Hepatocyte (in vitro differentiated cells): ENCODE results near the gene KPNB1. TPM values are rescaled to one million over a fixed set of nuclear protein-coding genes. Genes with fewer than 3 reads are reported as not detected.

Source experiments
- DNase-seq: peaks from one replicate; pipeline ENCODE4 v3.0.0-alpha.2; 2016; ENCODE audit warnings: low spot score
- H2AFZ ChIP-seq: fragments of 200-600 bp; sonication (generic); 2 replicates; pipeline ENCODE4 v1.6.0; 2016; ENCODE audit warnings: antibody characterized with exemption, mild to moderate bottlenecking
- H3K27ac ChIP-seq: fragments of 200-600 bp; sonication (generic); 2 replicates; pipeline ENCODE4 v1.5.1; 2016; ENCODE audit warnings: mild to moderate bottlenecking
- H3K27me3 ChIP-seq: fragments of 200-600 bp; sonication (generic); 2 replicates; pipeline ENCODE4 v1.6.1; 2016
- H3K36me3 ChIP-seq: fragments of 200-600 bp; sonication (generic); replicated peaks from 2 replicates; pipeline ENCODE4 v1.5.1; 2016; ENCODE audit warnings: low read depth; ENCODE audit not compliant: insufficient read depth
- H3K4me1 ChIP-seq: fragments of 200-600 bp; sonication (generic); 2 replicates; pipeline ENCODE4 v1.5.1; 2016; ENCODE audit warnings: mild to moderate bottlenecking, moderate library complexity; ENCODE audit not compliant: insufficient read depth
- H3K4me2 ChIP-seq: fragments of 200-600 bp; sonication (generic); 2 replicates; pipeline ENCODE4 v1.6.0; 2016
- H3K4me3 ChIP-seq: fragments of 200-600 bp; sonication (generic); 2 replicates; pipeline ENCODE4 v1.5.1; 2016; ENCODE audit warnings: mild to moderate bottlenecking
- H3K79me2 ChIP-seq: fragments of 200-600 bp; sonication (generic); 2 replicates; pipeline ENCODE4 v1.6.0; 2017; ENCODE audit warnings: mild to moderate bottlenecking
- H3K9me2 ChIP-seq: fragments of 200-600 bp; sonication (generic); replicated peaks from 2 replicates; pipeline ENCODE4 v1.6.0; 2017; ENCODE audit warnings: mild to moderate bottlenecking; ENCODE audit not compliant: insufficient read depth
- H3K9me3 ChIP-seq: fragments of 200-600 bp; sonication (generic); 2 replicates; pipeline ENCODE4 v1.5.1; 2016; ENCODE audit warnings: low read depth, mild to moderate bottlenecking
- H4K20me1 ChIP-seq: fragments of 200-600 bp; sonication (generic); 2 replicates; pipeline ENCODE4 v1.6.0; 2016; ENCODE audit warnings: mild to moderate bottlenecking; ENCODE audit not compliant: insufficient read depth, poor library complexity, severe bottlenecking
- EZH2 ChIP-seq: fragments of 200-600 bp; sonication (generic); IDR thresholded peaks from 2 replicates; pipeline ENCODE4 v1.6.1; 2016; ENCODE audit warnings: antibody characterized with exemption, mild to moderate bottlenecking, borderline replicate concordance
- EZH2phosphoT487 ChIP-seq: fragments of 200-600 bp; sonication (generic); IDR thresholded peaks from one replicate; pipeline ENCODE4 v1.6.1; 2018; ENCODE audit warnings: antibody characterized with exemption, mild to moderate bottlenecking, low read depth, moderate library complexity; ENCODE audit not compliant: unreplicated experiment, severe bottlenecking
- WGBS: methylation state at CpG from one replicate; pipeline ENCODE4 v1.1.6; 2016; ENCODE audit warnings: low lambda C conversion rate; ENCODE audit errors: missing lambda C conversion rate; 5-methylcytosine and 5-hydroxymethylcytosine counted together
- polyA plus RNA-seq: library from polyadenylated mRNA; unstranded; fragments of >200 nt; fragmentation: Nextera tagmentation; extraction: Ambion mirVana; gene quantifications from 2 replicates; pipeline ENCODE4 v1.2.1, GENCODE V29; 2016
- total RNA-seq: library from RNA; depleted of rRNA; stranded (reverse); fragments of >200 nt; gene quantifications from 2 replicates; pipeline ENCODE4 v1.2.3, GENCODE V29; 2014
- TF ChIP-seq, protein P1 (sequence below): fragments of 200-600 bp; sonication (generic); IDR thresholded peaks from 2 replicates; pipeline ENCODE4 v1.5.1; 2016; ENCODE audit warnings: antibody characterized with exemption, mild to moderate bottlenecking; ENCODE audit not compliant: poor library complexity

The KPNB1 gene
- total and polyA plus RNA-seq, 2 experiments from 2014 or later = 59.5 to 194 TPM

- 71% methylated on average over 2 of the region's 2 CpGs for WGBS
- H3K4me2 ChIP-seq = no peak overlapping the region
Observed at GRCh38 chr17:47622180-47622549, 27.6 kb upstream of the KPNB1 start.

GRCh38 chr17:47624727-47625068 is 25.0 kb upstream of the KPNB1 start:
- WGBS = 45% methylated on average over 1 of the region's 1 CpG
- no peak for TF ChIP-seq EZH2
- TF ChIP-seq EZH2phosphoT487 = no peak
- TF ChIP-seq, protein P1, sequence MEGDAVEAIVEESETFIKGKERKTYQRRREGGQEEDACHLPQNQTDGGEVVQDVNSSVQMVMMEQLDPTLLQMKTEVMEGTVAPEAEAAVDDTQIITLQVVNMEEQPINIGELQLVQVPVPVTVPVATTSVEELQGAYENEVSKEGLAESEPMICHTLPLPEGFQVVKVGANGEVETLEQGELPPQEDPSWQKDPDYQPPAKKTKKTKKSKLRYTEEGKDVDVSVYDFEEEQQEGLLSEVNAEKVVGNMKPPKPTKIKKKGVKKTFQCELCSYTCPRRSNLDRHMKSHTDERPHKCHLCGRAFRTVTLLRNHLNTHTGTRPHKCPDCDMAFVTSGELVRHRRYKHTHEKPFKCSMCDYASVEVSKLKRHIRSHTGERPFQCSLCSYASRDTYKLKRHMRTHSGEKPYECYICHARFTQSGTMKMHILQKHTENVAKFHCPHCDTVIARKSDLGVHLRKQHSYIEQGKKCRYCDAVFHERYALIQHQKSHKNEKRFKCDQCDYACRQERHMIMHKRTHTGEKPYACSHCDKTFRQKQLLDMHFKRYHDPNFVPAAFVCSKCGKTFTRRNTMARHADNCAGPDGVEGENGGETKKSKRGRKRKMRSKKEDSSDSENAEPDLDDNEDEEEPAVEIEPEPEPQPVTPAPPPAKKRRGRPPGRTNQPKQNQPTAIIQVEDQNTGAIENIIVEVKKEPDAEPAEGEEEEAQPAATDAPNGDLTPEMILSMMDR = no peak
- H3K4me2 ChIP-seq = no peak overlapping the region

More at GRCh38 chr17:47622180-47622549, 27.6 kb upstream of the KPNB1 start:
- Histone ChIP-seq H3K9me2 (no peaks in the 10 kb centered on the region), H3K36me3 (no peaks in the 10 kb centered on the region), H3K27me3 (no peaks in the 10 kb centered on the region), H3K27ac (peak overlapping the region; percentile 54), H3K79me2 (no peaks in the 10 kb centered on the region), H3K4me1 (peaks cover 8% of the 10 kb centered on the region), H4K20me1 (no peaks in the 10 kb centered on the region), H3K9me3 (no peaks in the 10 kb centered on the region), H2AFZ (no peak overlapping the region), H3K4me3 (no peak overlapping the region)
- TF ChIP-seq EZH2 (no peak), EZH2phosphoT487 (no peak)
- DNase-seq = no peak

GRCh38 chr17:47628014-47628566 is 21.6 kb upstream of the KPNB1 start:
- H3K9me3 ChIP-seq = no peaks in the 10 kb centered on the region
- H3K27me3 ChIP-seq = no peaks in the 10 kb centered on the region
- TF ChIP-seq EZH2phosphoT487 (no peak), EZH2 (no peak)
- TF ChIP-seq, protein P1 = no peak
- H3K27ac ChIP-seq = no peak overlapping the region
- H3K9me2 ChIP-seq = no peaks in the 10 kb centered on the region
- H4K20me1 ChIP-seq = no peaks in the 10 kb centered on the region
- no peak for DNase-seq
- 95% methylated on average over 8 of the region's 8 CpGs for WGBS
- no peaks in the 10 kb centered on the region for H3K4me1 ChIP-seq
- H3K36me3 ChIP-seq = no peaks in the 10 kb centered on the region
- no peak overlapping the region for H2AFZ ChIP-seq
- no peak overlapping the region for H3K4me2 ChIP-seq
- no peak overlapping the region for H3K4me3 ChIP-seq
- H3K79me2 ChIP-seq = no peaks in the 10 kb centered on the region

More at GRCh38 chr17:47624727-47625068, 25.0 kb upstream of the KPNB1 start:
- no peaks in the 10 kb centered on the region for H4K20me1 ChIP-seq
- H3K4me1 ChIP-seq = peaks cover 8% of the 10 kb centered on the region
- no peak overlapping the region for H3K4me3 ChIP-seq
- no peaks in the 10 kb centered on the region for H3K27me3 ChIP-seq
- no peaks in the 10 kb centered on the region for H3K9me3 ChIP-seq
- H3K79me2 ChIP-seq = no peaks in the 10 kb centered on the region
- no peak overlapping the region for H3K27ac ChIP-seq
- H3K9me2 ChIP-seq = no peaks in the 10 kb centered on the region
- DNase-seq = no peak
- no peaks in the 10 kb centered on the region for H3K36me3 ChIP-seq
- H2AFZ ChIP-seq = no peak overlapping the region

DNA sequence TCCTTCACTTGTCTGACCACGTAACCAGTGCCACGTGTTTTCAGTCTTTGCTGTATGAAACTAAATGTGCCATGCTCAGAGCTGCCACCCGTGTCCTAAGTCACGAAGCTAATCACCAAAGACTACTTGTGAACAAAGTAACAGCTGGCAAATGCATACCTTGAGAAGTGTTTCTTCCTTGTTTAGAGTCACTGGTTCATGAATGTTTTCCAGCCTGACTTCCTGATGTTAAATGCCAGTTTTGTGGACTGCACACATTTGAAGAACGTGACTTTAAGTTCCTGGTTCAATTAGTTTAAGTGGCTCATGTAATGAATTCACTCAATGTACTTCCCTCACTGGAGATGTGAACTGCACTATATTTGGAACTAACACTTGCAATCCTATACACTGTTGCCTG is 19.9 kb upstream of the KPNB1 start:
- DNase-seq = no peak
- no peaks in the 10 kb centered on the region for H3K79me2 ChIP-seq
- H3K27ac ChIP-seq = no peak overlapping the region
- no peaks in the 10 kb centered on the region for H3K9me2 ChIP-seq
- TF ChIP-seq, protein P1 = no peak
- TF ChIP-seq EZH2 = no peak
- no peak for TF ChIP-seq EZH2phosphoT487
- H3K36me3 ChIP-seq = no peaks in the 10 kb centered on the region
- no peak overlapping the region for H2AFZ ChIP-seq
- H3K4me2 ChIP-seq = no peak overlapping the region
- H3K9me3 ChIP-seq = no peaks in the 10 kb centered on the region
- no peaks in the 10 kb centered on the region for H3K4me1 ChIP-seq
- H3K27me3 ChIP-seq = no peaks in the 10 kb centered on the region
- no peaks in the 10 kb centered on the region for H4K20me1 ChIP-seq
- WGBS = 83% methylated on average over 5 of the region's 5 CpGs
- H3K4me3 ChIP-seq = no peak overlapping the region
